ENCODE data around the gene SNAI3. TPM values are rescaled to one million over a fixed set of nuclear protein-coding genes. Genes with fewer than 3 reads are reported as not detected.

The SNAI3 gene
- polyA plus RNA-seq, 1 experiment = 0.04 TPM

- no peak overlapping the region for H3K4me3 ChIP-seq (ENCODE audit: low read depth, low read length)
- TF ChIP-seq CTCF (IDR thresholded peaks at IDR 0.05; ENCODE audit: low read depth, low read length) = no peak
- H3K27me3 ChIP-seq (ENCODE audit: control insufficient read depth, insufficient read depth, low read length) = peaks cover 31% of the 10 kb centered on the region
- DNase-seq (ENCODE audit: low read depth, low spot score) = no peak
- no peak overlapping the region for H3K27ac ChIP-seq (ENCODE audit: low read depth, low read length)
- ChIA-PET POLR2A (interaction anchor here (0.6 kb wide), 1 partner anchor 28 kb away, joined by 3 read pairs; no protein-coding TSS in a partner anchor), CTCF (no interaction called here)
- no peaks in the 10 kb centered on the region; the same call in 1 of the 2 replicates for H3K9me3 ChIP-seq (ENCODE audit: control insufficient read depth, insufficient read depth, low read length)
Measured at GRCh38 chr16:88687676-88688012, 1.3 kb upstream of the SNAI3 start.

DNA sequence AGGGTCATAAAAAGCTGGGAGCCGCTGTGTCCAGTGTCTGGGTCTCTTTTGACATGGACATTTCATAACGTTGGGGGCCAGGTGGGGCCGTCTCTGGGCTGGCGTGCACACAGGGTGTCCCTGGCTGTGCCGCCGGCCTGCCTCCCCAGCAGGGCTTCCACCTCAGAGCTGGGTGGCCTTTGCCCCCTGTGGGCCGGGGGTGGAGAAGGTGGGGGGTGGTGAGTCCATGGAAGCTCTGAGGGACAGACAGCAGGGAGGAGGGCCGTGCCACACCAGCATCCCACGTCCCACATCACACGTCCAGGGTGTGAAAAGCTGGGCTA is 908 bp upstream of the SNAI3 start:
- no peak for DNase-seq (ENCODE audit: low read depth, low spot score)
- Histone ChIP-seq H3K27ac (ENCODE audit: low read depth, low read length) (no peak overlapping the region), H3K9me3 (ENCODE audit: control insufficient read depth, insufficient read depth, low read length) (no peaks in the 10 kb centered on the region; the same call in 1 of the 2 replicates), H3K27me3 (ENCODE audit: control insufficient read depth, insufficient read depth, low read length) (peaks cover 31% of the 10 kb centered on the region), H3K4me3 (ENCODE audit: low read depth, low read length) (no peak overlapping the region)
- POLR2A ChIA-PET = interaction anchor here (0.5 to 1.1 kb wide), 2 partner anchors 18 to 78 kb away, joined by 4 read pairs; no protein-coding TSS in a partner anchor
- no peak for TF ChIP-seq CTCF (IDR thresholded peaks at IDR 0.05; ENCODE audit: low read depth, low read length)
- CTCF ChIA-PET = no interaction called here

GRCh38 chr16:88686062-88686438 is 257 bp downstream of the SNAI3 start:
- TF ChIP-seq CTCF (IDR thresholded peaks at IDR 0.05; ENCODE audit: low read depth, low read length) = no peak
- no peaks in the 10 kb centered on the region; the same call in 1 of the 2 replicates for H3K9me3 ChIP-seq (ENCODE audit: control insufficient read depth, insufficient read depth, low read length)
- peaks cover 29% of the 10 kb centered on the region for H3K27me3 ChIP-seq (ENCODE audit: control insufficient read depth, insufficient read depth, low read length)
- H3K27ac ChIP-seq (ENCODE audit: low read depth, low read length) = no peak overlapping the region
- no peak for DNase-seq (ENCODE audit: low read depth, low spot score)
- peak overlapping the region; percentile 53 for H3K4me3 ChIP-seq (ENCODE audit: low read depth, low read length)
- ChIA-PET CTCF (interaction anchor here (0.6 kb wide), 1 partner anchor 85 kb away, joined by 4 read pairs; no protein-coding TSS in a partner anchor), POLR2A (interaction anchor here (1.1 kb wide), 1 partner anchor 19 kb away, joined by 4 read pairs; no protein-coding TSS in a partner anchor)

- ChIA-PET POLR2A (interaction anchor here (1.0 kb wide), 1 partner anchor 115 kb away, joined by 3 read pairs; no protein-coding TSS in a partner anchor), CTCF (interaction anchor here (0.6 to 1.1 kb wide), 5 partner anchors 11 to 84 kb away, joined by 3 to 4 read pairs (median 3); partner anchors contain the start of gene MVD)
- Histone ChIP-seq H3K9me3 (ENCODE audit: control insufficient read depth, insufficient read depth, low read length) (no peaks in the 10 kb centered on the region; the same call in 1 of the 2 replicates), H3K27me3 (ENCODE audit: control insufficient read depth, insufficient read depth, low read length) (peaks cover 26% of the 10 kb centered on the region), H3K4me3 (ENCODE audit: low read depth, low read length) (peak overlapping the region; percentile 53), H3K27ac (ENCODE audit: low read depth, low read length) (no peak overlapping the region)
- peak; percentile 88 for TF ChIP-seq CTCF (IDR thresholded peaks at IDR 0.05; ENCODE audit: low read depth, low read length)
- no peak for DNase-seq (ENCODE audit: low read depth, low spot score)
Measured at GRCh38 chr16:88685156-88686061, 898 bp downstream of the SNAI3 start.
